Liver (tissue), 3 donors: ENCODE results near the gene KCNN1.

ENCODE experiments used
- CTCF ChIP-seq: fragments of 150-350 bp; IDR thresholded peaks from 2 replicates; pipeline ENCODE4 v1.5.1; 2017; ENCODE audit warnings: improper control_type of control experiment, low read depth, low read length; ENCODE audit not compliant: missing input control
- EGR1 ChIP-seq, 2 donors: IDR thresholded peaks; 2 replicates each; pipeline ENCODE4 v1.6.1; 2016 to 2018; ENCODE audit warnings: antibody characterized with exemption in 2 of 2, low read depth in 2 of 2
- FOXA1 ChIP-seq: IDR thresholded peaks from 2 replicates; pipeline ENCODE4 v1.6.1; 2016; ENCODE audit warnings: antibody characterized with exemption
- GABPA ChIP-seq, 2 donors: IDR thresholded peaks in 1 of 2; conservative IDR thresholded peaks in 1 of 2; 2 replicates each; pipeline ENCODE4 v1.6.1; 2016; ENCODE audit warnings: antibody characterized with exemption in 2 of 2, mild to moderate bottlenecking in 1 of 2, moderate library complexity in 1 of 2
- HNF4A ChIP-seq, 2 donors: conservative IDR thresholded peaks; 2 replicates each; pipeline ENCODE4 v1.6.1; 2016; ENCODE audit warnings: antibody characterized with exemption in 2 of 2, mild to moderate bottlenecking in 2 of 2
- HNF4G ChIP-seq: IDR thresholded peaks from 2 replicates; pipeline ENCODE4 v1.6.1; 2016; ENCODE audit warnings: antibody characterized with exemption
- JUND ChIP-seq, 2 donors: IDR thresholded peaks; 2 replicates each; pipeline ENCODE4 v1.6.1; 2016; ENCODE audit warnings: antibody characterized with exemption in 2 of 2
- MAX ChIP-seq: IDR thresholded peaks from 2 replicates; pipeline ENCODE4 v1.6.1; 2016; ENCODE audit warnings: antibody characterized with exemption
- RAD21 ChIP-seq, 2 donors: IDR thresholded peaks; 2 replicates each; pipeline ENCODE4 v1.6.1; 2016; ENCODE audit warnings: antibody characterized with exemption in 2 of 2, mild to moderate bottlenecking in 2 of 2
- REST ChIP-seq: IDR thresholded peaks from 2 replicates; pipeline ENCODE4 v1.6.1; 2016; ENCODE audit warnings: antibody characterized with exemption, mild to moderate bottlenecking
- SP1 ChIP-seq: IDR thresholded peaks from 2 replicates; pipeline ENCODE4 v1.6.1; 2018; ENCODE audit warnings: antibody characterized with exemption, mild to moderate bottlenecking
- TAF1 ChIP-seq: conservative IDR thresholded peaks from 2 replicates; pipeline ENCODE4 v1.6.1; 2016; ENCODE audit warnings: antibody characterized with exemption, mild to moderate bottlenecking
- ZBTB33 ChIP-seq: IDR thresholded peaks from 2 replicates; pipeline ENCODE4 v1.6.1; 2016; ENCODE audit warnings: antibody characterized with exemption
- donor health status: healthy.
- donor health status: healthy.

DNA sequence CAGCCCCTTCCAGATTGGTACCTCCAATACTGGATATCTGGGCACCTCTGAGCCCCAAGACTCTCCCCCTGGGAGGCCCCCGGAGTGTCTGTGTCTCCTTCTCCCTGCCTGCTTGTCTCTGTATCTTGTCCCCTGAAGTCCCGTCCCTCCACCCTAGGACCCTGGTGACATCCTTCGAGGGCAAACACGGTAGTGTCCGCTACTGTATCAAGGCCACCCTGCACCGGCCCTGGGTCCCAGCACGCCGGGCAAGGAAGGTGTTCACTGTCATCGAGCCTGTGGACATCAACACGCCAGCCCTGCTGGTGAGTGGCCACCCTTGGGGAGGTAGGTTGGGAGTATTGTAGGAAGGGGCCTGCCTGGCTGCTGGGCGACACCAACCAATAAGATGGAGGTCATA, 41.9 kb downstream of the KCNN1 start:
- TF ChIP-seq CTCF (no peak), FOXA1 (no peak), HNF4G (no peak), SP1 (no peak), HNF4A (conservative IDR thresholded peaks at IDR 0.05) (no peak), REST (no peak), RAD21 (IDR thresholded peaks at IDR 0.05) (no peak), EGR1 (IDR thresholded peaks at IDR 0.05; ENCODE audit: low read depth in 2 of 2) (no peak), GABPA (IDR thresholded peaks at IDR 0.05 in 1 of 2, conservative IDR thresholded peaks at IDR 0.05 in 1 of 2) (no peak), TAF1 (no peak), MAX (no peak), JUND (IDR thresholded peaks at IDR 0.05) (no peak), ZBTB33 (no peak)
